ENCODE results near the gene SIN3B.

DNA sequence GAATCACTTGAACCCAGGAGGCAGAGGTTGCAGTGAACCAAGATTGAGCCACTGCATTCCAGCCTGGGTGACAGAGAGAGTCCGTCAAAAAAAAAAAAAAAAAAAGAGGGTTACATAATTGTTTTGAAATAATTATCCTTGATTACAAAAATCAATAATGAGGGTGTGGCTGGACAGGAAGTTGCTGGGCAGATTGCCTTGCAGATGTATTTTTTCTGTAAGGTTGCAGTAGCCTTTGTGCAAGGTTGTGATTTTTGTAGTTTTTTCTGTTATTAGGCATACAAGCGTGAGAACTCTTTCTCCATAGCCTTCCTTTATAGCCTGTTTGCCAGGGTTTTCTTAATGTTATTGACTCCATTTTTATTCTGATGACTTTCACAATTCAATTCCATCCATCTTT lies 40.7 kb upstream of the SIN3B start:
- TF ChIP-seq, protein P1, sequence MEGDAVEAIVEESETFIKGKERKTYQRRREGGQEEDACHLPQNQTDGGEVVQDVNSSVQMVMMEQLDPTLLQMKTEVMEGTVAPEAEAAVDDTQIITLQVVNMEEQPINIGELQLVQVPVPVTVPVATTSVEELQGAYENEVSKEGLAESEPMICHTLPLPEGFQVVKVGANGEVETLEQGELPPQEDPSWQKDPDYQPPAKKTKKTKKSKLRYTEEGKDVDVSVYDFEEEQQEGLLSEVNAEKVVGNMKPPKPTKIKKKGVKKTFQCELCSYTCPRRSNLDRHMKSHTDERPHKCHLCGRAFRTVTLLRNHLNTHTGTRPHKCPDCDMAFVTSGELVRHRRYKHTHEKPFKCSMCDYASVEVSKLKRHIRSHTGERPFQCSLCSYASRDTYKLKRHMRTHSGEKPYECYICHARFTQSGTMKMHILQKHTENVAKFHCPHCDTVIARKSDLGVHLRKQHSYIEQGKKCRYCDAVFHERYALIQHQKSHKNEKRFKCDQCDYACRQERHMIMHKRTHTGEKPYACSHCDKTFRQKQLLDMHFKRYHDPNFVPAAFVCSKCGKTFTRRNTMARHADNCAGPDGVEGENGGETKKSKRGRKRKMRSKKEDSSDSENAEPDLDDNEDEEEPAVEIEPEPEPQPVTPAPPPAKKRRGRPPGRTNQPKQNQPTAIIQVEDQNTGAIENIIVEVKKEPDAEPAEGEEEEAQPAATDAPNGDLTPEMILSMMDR (IDR thresholded peaks at IDR 0.05): no peak
- no peak for TF ChIP-seq POLR2AphosphoS5 (IDR thresholded peaks at IDR 0.05)
